ENCODE data around the gene TUSC2. TPM values are rescaled to one million over a fixed set of nuclear protein-coding genes. Genes with fewer than 3 reads are reported as not detected.
A peak's percentile ranks its signal among the peaks of the same experiment; 100 is the strongest.

TUSC2 gene
- total and polyA plus RNA-seq, 12 donors = 23.7 to 59.1 (median 27.0) TPM

DNA sequence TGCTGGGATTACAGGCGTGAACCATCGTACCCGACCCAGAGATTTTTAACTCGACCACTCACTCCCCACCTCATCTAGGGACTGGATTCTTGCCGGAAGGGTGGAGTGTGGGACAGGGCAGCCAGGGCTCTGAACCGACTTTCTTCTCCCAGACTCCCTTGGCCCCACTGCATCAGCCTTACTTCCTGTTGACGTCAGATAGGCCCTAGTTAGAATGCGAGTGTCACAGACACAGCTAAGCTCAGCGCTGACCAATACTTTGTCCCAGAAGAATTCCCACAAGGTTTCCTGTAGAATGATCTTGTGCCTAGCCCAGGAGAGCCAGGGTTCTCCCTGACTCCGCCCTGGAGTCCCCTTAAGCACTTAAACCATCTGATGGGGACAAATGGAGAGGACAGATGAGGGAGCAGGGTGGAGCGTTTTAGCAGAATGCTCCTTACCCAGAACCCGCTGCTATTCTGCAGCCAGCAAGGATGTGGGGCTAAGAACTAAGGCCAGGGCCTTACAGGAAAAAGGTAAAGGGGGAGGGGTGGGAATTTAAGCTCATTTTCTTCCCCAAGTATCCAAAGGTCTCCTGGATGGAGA, 5.8 kb upstream of the TUSC2 start:
- Histone ChIP-seq H3K4me3 (peak overlapping the region in 9 of 10 donors; percentile 10 to 99 (median 82)), H3K27ac (peak overlapping the region; percentile 88 to 100 (median 97)), H3K36me3 (peaks cover 8 to 57% (median 34%) of the 10 kb centered on the region in 9 donors), H3K9me3 (no peaks in the 10 kb centered on the region), H3K27me3 (no peaks in the 10 kb centered on the region), H3K4me1 (peaks cover 13 to 63% (median 59%) of the 10 kb centered on the region in 9 donors)
- 35 to 43% methylated on average over 12 of the region's 12 CpGs for WGBS, 2 donors
- peak; percentile 4 to 67 (median 53) for ATAC-seq
- TF ChIP-seq, protein P1, sequence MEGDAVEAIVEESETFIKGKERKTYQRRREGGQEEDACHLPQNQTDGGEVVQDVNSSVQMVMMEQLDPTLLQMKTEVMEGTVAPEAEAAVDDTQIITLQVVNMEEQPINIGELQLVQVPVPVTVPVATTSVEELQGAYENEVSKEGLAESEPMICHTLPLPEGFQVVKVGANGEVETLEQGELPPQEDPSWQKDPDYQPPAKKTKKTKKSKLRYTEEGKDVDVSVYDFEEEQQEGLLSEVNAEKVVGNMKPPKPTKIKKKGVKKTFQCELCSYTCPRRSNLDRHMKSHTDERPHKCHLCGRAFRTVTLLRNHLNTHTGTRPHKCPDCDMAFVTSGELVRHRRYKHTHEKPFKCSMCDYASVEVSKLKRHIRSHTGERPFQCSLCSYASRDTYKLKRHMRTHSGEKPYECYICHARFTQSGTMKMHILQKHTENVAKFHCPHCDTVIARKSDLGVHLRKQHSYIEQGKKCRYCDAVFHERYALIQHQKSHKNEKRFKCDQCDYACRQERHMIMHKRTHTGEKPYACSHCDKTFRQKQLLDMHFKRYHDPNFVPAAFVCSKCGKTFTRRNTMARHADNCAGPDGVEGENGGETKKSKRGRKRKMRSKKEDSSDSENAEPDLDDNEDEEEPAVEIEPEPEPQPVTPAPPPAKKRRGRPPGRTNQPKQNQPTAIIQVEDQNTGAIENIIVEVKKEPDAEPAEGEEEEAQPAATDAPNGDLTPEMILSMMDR (IDR thresholded peaks at IDR 0.05) = no peak
- peak in 1 of 2 donors; percentile 91 for DNase-seq
- intact Hi-C loops (cut with DNase I) = no loop called here

DNA sequence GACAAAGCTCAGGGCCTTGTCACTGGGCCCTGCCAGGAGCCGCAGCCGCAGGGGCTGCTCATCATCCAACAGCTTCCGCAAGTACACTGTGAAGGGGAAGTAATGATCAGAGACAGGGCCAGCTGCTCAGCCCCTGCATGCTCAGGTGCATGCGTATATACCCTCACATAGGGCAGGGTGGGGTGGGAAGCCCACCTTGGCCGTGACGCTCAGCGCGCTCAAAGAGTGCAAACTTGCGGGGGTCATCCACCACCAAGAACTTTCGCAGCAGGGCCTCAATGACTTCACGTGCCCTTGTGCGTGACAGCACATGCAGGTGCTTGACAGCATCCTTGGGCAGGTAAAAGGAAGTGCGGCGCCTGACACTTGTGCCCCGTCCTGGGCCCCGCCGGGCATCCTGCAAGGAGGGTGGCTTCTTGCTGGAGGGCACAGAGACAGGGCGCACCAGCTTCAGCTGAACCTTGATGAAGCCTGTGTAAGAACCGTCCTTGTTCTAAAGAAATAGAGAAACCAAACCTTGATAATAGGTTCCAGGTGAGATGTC, 3.4 kb upstream of the TUSC2 start:
- no peaks in the 10 kb centered on the region for H3K27me3 ChIP-seq
- no peak overlapping the region for H3K4me3 ChIP-seq
- H3K36me3 ChIP-seq = peaks cover 8 to 57% (median 34%) of the 10 kb centered on the region in 9 donors
- intact Hi-C loops (cut with DNase I) = no loop called here
- peak overlapping the region in 2 of 10 donors; percentile 36 to 96 for H3K27ac ChIP-seq
- TF ChIP-seq, protein P1 (IDR thresholded peaks at IDR 0.05) = no peak
- no peaks in the 10 kb centered on the region for H3K9me3 ChIP-seq
- 93 to 97% methylated on average over 19 of the region's 19 CpGs for WGBS, 2 donors
- H3K4me1 ChIP-seq = peaks cover 12 to 67% (median 63%) of the 10 kb centered on the region in 9 donors
- DNase-seq (no peak), ATAC-seq (no peak)

DNA sequence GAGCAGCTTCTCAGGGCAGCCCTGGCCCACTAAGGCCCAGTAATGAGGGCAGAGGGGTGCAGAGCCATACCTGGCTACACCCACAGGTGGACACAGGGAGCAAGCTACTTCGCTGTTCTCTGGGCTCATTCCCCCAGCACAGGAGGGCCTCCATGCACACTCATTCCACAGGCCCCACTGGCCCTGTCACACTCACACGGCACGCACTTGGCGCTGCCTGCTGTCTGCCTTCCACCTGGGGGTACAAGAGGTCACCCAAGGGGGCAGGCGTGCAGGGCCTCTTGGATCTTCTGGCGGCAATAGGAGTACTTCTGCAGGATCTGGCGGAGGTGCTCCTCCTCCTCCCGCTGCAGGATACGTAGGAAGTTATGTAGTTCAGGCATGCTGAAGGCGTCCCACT, 2.3 kb upstream of the TUSC2 start:
- Histone ChIP-seq H3K4me3 (no peak overlapping the region), H3K27me3 (no peaks in the 10 kb centered on the region), H3K27ac (peak overlapping the region in 2 of 10 donors; percentile 30 to 36), H3K4me1 (peaks cover 10 to 65% (median 54%) of the 10 kb centered on the region in 9 donors), H3K36me3 (peaks cover 8 to 59% (median 40%) of the 10 kb centered on the region in 9 donors), H3K9me3 (no peaks in the 10 kb centered on the region)
- DNase-seq = no peak
- TF ChIP-seq, protein P1 (IDR thresholded peaks at IDR 0.05) = no peak
- no peak for ATAC-seq
- 89 to 92% methylated on average over 10 of the region's 10 CpGs for WGBS, 2 donors
- intact Hi-C loops (cut with DNase I) = no loop called here

DNA sequence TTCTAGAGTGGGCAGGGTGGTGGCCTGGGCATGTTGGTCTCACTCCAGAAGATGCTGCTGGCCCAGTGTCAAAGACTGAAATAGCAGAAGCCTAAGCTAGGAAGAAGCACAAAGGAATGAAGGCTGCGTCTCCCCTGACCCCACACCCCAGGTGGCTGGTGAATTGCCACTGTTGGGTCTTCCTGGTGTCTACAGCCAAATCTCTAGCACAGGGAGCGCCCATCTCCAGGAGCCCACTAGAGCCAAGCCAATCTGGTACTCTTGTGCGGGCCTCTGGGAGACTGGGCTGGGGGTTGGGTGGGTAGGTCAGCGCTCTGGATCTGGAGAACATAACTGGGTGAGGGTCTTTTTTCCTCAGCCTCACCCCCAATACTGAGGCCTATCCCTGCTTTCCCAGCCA, 894 bp downstream of the TUSC2 start:
- 62 to 67% methylated on average over 4 of the region's 4 CpGs for WGBS, 2 donors
- Histone ChIP-seq H3K27me3 (no peaks in the 10 kb centered on the region), H3K27ac (peak overlapping the region in 7 of 10 donors; percentile 79 to 93 (median 91)), H3K9me3 (no peaks in the 10 kb centered on the region), H3K4me3 (peak overlapping the region; percentile 76 to 97 (median 90)), H3K36me3 (peaks cover 8 to 56% (median 34%) of the 10 kb centered on the region in 9 donors), H3K4me1 (peaks cover 19 to 65% (median 55%) of the 10 kb centered on the region in 9 donors)
- TF ChIP-seq, protein P1 (IDR thresholded peaks at IDR 0.05) = no peak
- ATAC-seq (no peak), DNase-seq (no peak)
- intact Hi-C loops (cut with DNase I) = loop anchor here in 1 of 10 donors (10.0 kb wide), 1 partner anchor 62 kb away; the partner anchor contains the start of gene SEMA3B
